IMR-90 (cell line): ENCODE results near the gene TAS2R10. TPM values are rescaled to one million over a fixed set of nuclear protein-coding genes. Genes with fewer than 3 reads are reported as not detected.

Experiments
- ATAC-seq: fragments of 200-7000 bp; cut with Tn5 transposase; 2 replicates; pipeline ENCODE4 v1.9.1; 2020; ENCODE audit warnings: low read depth, mild to moderate bottlenecking, moderate library complexity
- BruUV-seq: library from RNA; stranded (reverse); fragments of 400-500 nt; replicated peaks from 2 replicates; lab custom pipeline; 2021; lab: Mats Ljungman, UMichigan
- CTCF ChIA-PET: fragments of 300-600 bp; formaldehyde crosslinking; extraction: SDS; loops from one replicate; lab custom pipeline; 2021; ENCODE audit warnings: antibody characterized with exemption; lab: Yijun Ruan, JAX
- POLR2A ChIA-PET: fragments of 300-600 bp; sonication (Branson Sonifier 250); formaldehyde crosslinking; loops from one replicate; lab custom pipeline; 2022; ENCODE audit warnings: antibody characterized with exemption; ENCODE audit not compliant: unreplicated experiment; lab: Charles Lee
- DNase-seq: peaks from one replicate; pipeline ENCODE4 v3.0.0; 2013
- H2AFZ ChIP-seq: replicated peaks from 2 replicates; pipeline ENCODE3; 2013; ENCODE audit warnings: low read length, mild to moderate bottlenecking; ENCODE audit not compliant: poor library complexity
- H2AK5ac ChIP-seq: 2 replicates; pipeline ENCODE4 v1.6.1; 2013; ENCODE audit warnings: low read depth, low read length, inconsistent platforms
- H2AK9ac ChIP-seq: replicated peaks from 2 replicates; pipeline ENCODE3; 2013; ENCODE audit warnings: mild to moderate bottlenecking, low read depth, low read length, moderate library complexity; ENCODE audit not compliant: poor library complexity
- H2BK120ac ChIP-seq: 2 replicates; pipeline ENCODE4 v1.6.1; 2013; ENCODE audit warnings: low read depth, low read length, inconsistent platforms
- H2BK15ac ChIP-seq: 3 replicates; pipeline ENCODE4 v1.6.1; 2013; ENCODE audit warnings: low read depth, low read length, inconsistent platforms
- H2BK20ac ChIP-seq: 2 replicates; pipeline ENCODE4 v1.6.1; 2013; ENCODE audit warnings: low read depth, mild to moderate bottlenecking, inconsistent platforms, low read length, moderate library complexity
- H2BK5ac ChIP-seq: 2 replicates; pipeline ENCODE4 v1.6.1; 2013; ENCODE audit warnings: mild to moderate bottlenecking, low read depth, low read length, inconsistent platforms; ENCODE audit not compliant: poor library complexity, severe bottlenecking
- H3K14ac ChIP-seq: replicated peaks from 2 replicates; pipeline ENCODE4 v1.6.1; 2013; ENCODE audit warnings: low read depth, low read length, inconsistent platforms
- H3K18ac ChIP-seq: 2 replicates; pipeline ENCODE4 v1.6.1; 2013; ENCODE audit warnings: low read depth, low read length, control low read depth
- H3K23ac ChIP-seq: 2 replicates; pipeline ENCODE4 v1.6.1; 2013; ENCODE audit warnings: low read depth, low read length, inconsistent platforms
- H3K27ac ChIP-seq: 2 replicates; pipeline ENCODE4 v1.5.1; 2013; ENCODE audit warnings: mild to moderate bottlenecking, control low read depth, low read length; ENCODE audit not compliant: insufficient read depth
- H3K27me3 ChIP-seq: 2 replicates; pipeline ENCODE4 v1.6.1; 2013; ENCODE audit warnings: low read length; ENCODE audit not compliant: control insufficient read depth, insufficient read depth
- H3K36me3 ChIP-seq: 2 replicates; pipeline ENCODE4 v1.6.1; 2013; ENCODE audit warnings: low read length, mixed read lengths; ENCODE audit not compliant: control insufficient read depth, insufficient read depth
- H3K4ac ChIP-seq: 2 replicates; pipeline ENCODE4 v1.6.1; 2013; ENCODE audit warnings: low read depth, low read length, inconsistent platforms
- H3K4me1 ChIP-seq: 2 replicates; pipeline ENCODE4 v1.6.1; 2013; ENCODE audit warnings: low read length, mixed read lengths; ENCODE audit not compliant: control insufficient read depth, insufficient read depth
- H3K4me2 ChIP-seq: 2 replicates; pipeline ENCODE4 v1.6.1; 2013; ENCODE audit warnings: low read depth, mild to moderate bottlenecking, control low read depth, low read length, moderate library complexity
- H3K4me3 ChIP-seq: 2 replicates; pipeline ENCODE4 v1.5.1; 2013; ENCODE audit warnings: low read depth, mild to moderate bottlenecking, control low read depth, low read length, moderate library complexity; ENCODE audit not compliant: insufficient read depth
- H3K56ac ChIP-seq: 2 replicates; pipeline ENCODE4 v1.6.1; 2013; ENCODE audit warnings: low read length, inconsistent platforms; ENCODE audit not compliant: insufficient read depth; ENCODE audit errors: extremely low read depth
- H3K79me1 ChIP-seq, 2 experiments: 2 replicates each; pipeline ENCODE4 v1.6.1; 2013; ENCODE audit warnings: low read length in 2 of 2, inconsistent platforms in 1 of 2, low read depth in 1 of 2
- H3K9ac ChIP-seq: 2 replicates; pipeline ENCODE4 v1.6.1; 2013; ENCODE audit warnings: low read depth, low read length, control low read depth
- H3K9me1 ChIP-seq: 2 replicates; pipeline ENCODE4 v1.6.1; 2013; ENCODE audit warnings: low read length, inconsistent platforms; ENCODE audit not compliant: insufficient read depth
- H3K9me3 ChIP-seq: 2 replicates; pipeline ENCODE4 v1.6.1; 2013; ENCODE audit warnings: low read length; ENCODE audit not compliant: control insufficient read depth, insufficient read depth
- H4K20me1 ChIP-seq: 2 replicates; pipeline ENCODE4 v1.6.1; 2013; ENCODE audit warnings: low read length, inconsistent platforms; ENCODE audit not compliant: insufficient read depth
- H4K5ac ChIP-seq: 2 replicates; pipeline ENCODE4 v1.6.1; 2013; ENCODE audit warnings: mild to moderate bottlenecking, low read depth, low read length, control low read depth
- H4K8ac ChIP-seq, 2 experiments: 2 replicates each; pipeline ENCODE4 v1.6.1; 2013; ENCODE audit warnings: low read depth in 2 of 2, low read length in 2 of 2, control low read depth in 1 of 2, inconsistent platforms in 1 of 2
- H4K91ac ChIP-seq: 2 replicates; pipeline ENCODE4 v1.6.1; 2013; ENCODE audit warnings: low read depth, low read length, inconsistent platforms; ENCODE audit not compliant: insufficient read depth
- CEBPB ChIP-seq: IDR thresholded peaks from 2 replicates; pipeline ENCODE4 v1.6.1; 2012; ENCODE audit warnings: low read depth, low read length, improper control_type of control experiment
- CHD1 ChIP-seq: IDR thresholded peaks from 2 replicates; pipeline ENCODE4 v1.6.1; 2012; ENCODE audit warnings: low read depth, low read length, improper control_type of control experiment
- FOS ChIP-seq: fragments of 150-350 bp; IDR thresholded peaks from 2 replicates; pipeline ENCODE4 v1.6.1; 2016; ENCODE audit warnings: low read depth, low read length
- MAFK ChIP-seq: IDR thresholded peaks from 2 replicates; pipeline ENCODE4 v1.6.1; 2012; ENCODE audit warnings: low read depth, low read length, improper control_type of control experiment
- MAZ ChIP-seq: IDR thresholded peaks from 2 replicates; pipeline ENCODE4 v1.6.1; 2012; ENCODE audit warnings: low read depth, mild to moderate bottlenecking, low read length, improper control_type of control experiment, moderate library complexity, borderline replicate concordance
- MXI1 ChIP-seq: IDR thresholded peaks from 2 replicates; pipeline ENCODE4 v1.6.1; 2012; ENCODE audit warnings: low read depth, mild to moderate bottlenecking, low read length, moderate library complexity, borderline replicate concordance
- POLR2A ChIP-seq: IDR thresholded peaks from 2 replicates; pipeline ENCODE4 v1.6.1; 2012; ENCODE audit warnings: mild to moderate bottlenecking, low read depth, low read length
- RCOR1 ChIP-seq: IDR thresholded peaks from 2 replicates; pipeline ENCODE4 v1.6.1; 2012; ENCODE audit warnings: mild to moderate bottlenecking, low read length, improper control_type of control experiment; ENCODE audit not compliant: insufficient replicate concordance
- RFX5 ChIP-seq: IDR thresholded peaks from 2 replicates; pipeline ENCODE4 v1.8.0; 2012; ENCODE audit warnings: low read depth, mild to moderate bottlenecking, low read length, moderate library complexity
- WGBS, 2 experiments: methylation state at CpG; one replicate each; pipeline versions ENCODE4 v1.1.5 to v1.1.7; 2013; ENCODE audit warnings: missing lambda C conversion rate in 2 of 2; ENCODE audit not compliant: insufficient read length in 1 of 2; ENCODE audit errors: extremely low coverage in 2 of 2; 5-methylcytosine and 5-hydroxymethylcytosine counted together
- dilution Hi-C: fragments of 300-500 bp; cut with HindIII; formaldehyde crosslinking; loops from one replicate; pipeline ENCODE4 v1.14.3; 2018; ENCODE audit warnings: low sequenced_read_pairs; ENCODE audit not compliant: unreplicated experiment
- in situ Hi-C: fragments of 300-500 bp; cut with MboI; formaldehyde crosslinking; loops from 3 replicates; pipeline ENCODE4 v1.14.3; 2019; ENCODE audit warnings: low sequenced_read_pairs, inconsistent platforms, mixed read lengths
- intact Hi-C: fragments of 100-400 bp; cut with micrococcal nuclease; formaldehyde crosslinking; loops from 2 replicates; pipeline ENCODE4 v1.10.0; 2022
- polyA plus RNA-seq, 3 experiments: library from polyadenylated mRNA; depleted of rRNA; stranded (reverse); fragments of >200 nt; gene quantifications; 2 replicates each; pipeline ENCODE4 v1.2.3, GENCODE V29; 2012; ENCODE audit warnings: low replicate concordance in 1 of 3
- total RNA-seq: library from RNA; depleted of rRNA; stranded (reverse); fragments of >200 nt; gene quantifications from 2 replicates; pipeline ENCODE4 v1.2.3, GENCODE V29; 2012
- TF ChIP-seq, protein P1 (sequence below): fragments of 150-350 bp; IDR thresholded peaks from 2 replicates; pipeline ENCODE4 v1.6.1; 2016; ENCODE audit warnings: low read depth, mild to moderate bottlenecking, low read length, moderate library complexity, borderline replicate concordance

Gene TAS2R10
- total and polyA plus RNA-seq, 2 of the 4 experiments (the other 2 are of a cell fraction), result 0.07 to 0.36 TPM

DNA sequence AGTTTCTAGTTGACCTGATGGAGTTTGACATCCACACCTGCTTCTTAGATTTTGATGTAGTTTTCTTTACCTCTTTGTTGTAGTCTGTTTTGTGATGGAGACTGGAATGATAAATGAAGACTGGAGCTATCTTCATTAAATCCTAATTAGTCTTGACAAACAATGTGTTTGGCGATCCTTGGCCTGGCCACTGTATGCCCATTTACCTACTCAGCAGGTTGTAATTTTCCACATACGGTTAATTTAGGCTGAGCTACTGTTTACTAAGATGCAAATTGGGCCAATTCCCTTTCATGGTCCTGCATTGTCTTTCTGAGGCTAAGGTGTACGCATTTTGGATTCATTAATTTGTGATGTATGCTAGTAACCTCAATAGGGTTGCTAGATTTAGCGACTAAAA is 23.6 kb downstream of the TAS2R10 start, which contains the start of gene TAS2R7:
TAS2R7 (minus strand) TSS at position 41 of the 400 bp plus-strand sequence. CDS start 57 bp downstream, outside the sequence.
- CTCF ChIA-PET, result no interaction called here
- 40% methylated on average over 1 of the region's 4 CpGs; no CpG with 5 or more reads in 1 of the 2 experiments for WGBS, 2 experiments
- dilution Hi-C loops (no loop called here), in situ Hi-C loops (no loop called here), intact Hi-C loops (no loop called here)
- Histone ChIP-seq H3K56ac (no peak within 1 kb of the TSS), H2AK5ac (no peak within 1 kb of the TSS), H4K8ac (no peak within 1 kb of the TSS), H2BK5ac (no peak within 1 kb of the TSS), H3K9me1 (no peaks in the 10 kb centered on the region), H3K4me3 (no peak within 1 kb of the TSS), H3K4ac (no peak within 1 kb of the TSS), H3K36me3 (no peaks in the 10 kb centered on the region), H2AFZ (no peak within 1 kb of the TSS), H2BK15ac (no peak within 1 kb of the TSS), H4K20me1 (no peaks in the 10 kb centered on the region), H2AK9ac (no peak within 1 kb of the TSS), H3K14ac (no peak within 1 kb of the TSS), H3K4me2 (no peak within 1 kb of the TSS), H3K9me3 (no peaks in the 10 kb centered on the region), H3K9ac (no peak within 1 kb of the TSS), H2BK20ac (no peak within 1 kb of the TSS), H3K27ac (no peak within 1 kb of the TSS), H3K23ac (no peak within 1 kb of the TSS), H3K4me1 (no peaks in the 10 kb centered on the region), H4K91ac (no peak within 1 kb of the TSS), H3K18ac (no peak within 1 kb of the TSS), H2BK120ac (no peak within 1 kb of the TSS), H3K79me1 (no peaks in the 10 kb centered on the region), H3K27me3 (no peaks in the 10 kb centered on the region), H4K5ac (no peak within 1 kb of the TSS)
- no TSS peak for BruUV-seq
- DNase-seq (no peak), ATAC-seq (no peak)
- POLR2A ChIA-PET, result no interaction called here
- TF ChIP-seq, protein P1, sequence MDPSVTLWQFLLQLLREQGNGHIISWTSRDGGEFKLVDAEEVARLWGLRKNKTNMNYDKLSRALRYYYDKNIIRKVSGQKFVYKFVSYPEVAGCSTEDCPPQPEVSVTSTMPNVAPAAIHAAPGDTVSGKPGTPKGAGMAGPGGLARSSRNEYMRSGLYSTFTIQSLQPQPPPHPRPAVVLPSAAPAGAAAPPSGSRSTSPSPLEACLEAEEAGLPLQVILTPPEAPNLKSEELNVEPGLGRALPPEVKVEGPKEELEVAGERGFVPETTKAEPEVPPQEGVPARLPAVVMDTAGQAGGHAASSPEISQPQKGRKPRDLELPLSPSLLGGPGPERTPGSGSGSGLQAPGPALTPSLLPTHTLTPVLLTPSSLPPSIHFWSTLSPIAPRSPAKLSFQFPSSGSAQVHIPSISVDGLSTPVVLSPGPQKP, result no peak
- TF ChIP-seq CHD1 (no peak), RFX5 (no peak), MAZ (no peak), FOS (no peak), CEBPB (no peak), MAFK (no peak), RCOR1 (no peak), POLR2A (no peak), MXI1 (no peak)
